ENCODE measurements around the gene CYS1.

Gene CYS1

DNA sequence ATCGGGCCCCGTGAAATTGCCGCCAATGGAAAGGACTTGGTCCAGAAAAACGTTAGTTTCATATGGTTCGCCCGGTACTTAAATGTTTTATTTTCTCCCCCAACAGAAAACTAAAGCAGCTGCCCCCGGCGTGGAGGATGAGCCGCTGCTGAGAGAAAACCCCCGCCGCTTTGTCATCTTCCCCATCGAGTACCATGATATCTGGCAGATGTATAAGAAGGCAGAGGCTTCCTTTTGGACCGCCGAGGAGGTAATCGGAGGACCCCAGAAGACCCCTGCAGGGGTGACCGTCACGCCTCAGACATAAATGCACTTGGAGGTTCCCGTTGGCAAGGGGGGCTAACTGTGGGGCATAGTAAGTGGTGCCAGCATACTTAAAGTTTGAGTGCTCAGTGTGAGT, 43.1 kb upstream of the CYS1 start:
- Histone ChIP-seq H3K27me3 (ENCODE audit: insufficient read depth, low read length) (no peaks in the 10 kb centered on the region), H3K36me3 (ENCODE audit: insufficient read depth, low read length) (peaks cover 61% of the 10 kb centered on the region), H3F3A (ENCODE audit: insufficient read depth, low read length) (no peaks in the 10 kb centered on the region), H3K4me2 (ENCODE audit: low read length) (peak overlapping the region; percentile 94), H3K9me2 (ENCODE audit: low read depth, low read length) (no peaks in the 10 kb centered on the region), H3K4me1 (ENCODE audit: insufficient read depth, low read length, severe bottlenecking) (peaks cover 55% of the 10 kb centered on the region), H2AFZ (ENCODE audit: low read length) (no peak overlapping the region), H4K20me1 (ENCODE audit: insufficient read depth, low read length) (no peaks in the 10 kb centered on the region), H3K9me3 (ENCODE audit: low read length) (no peaks in the 10 kb centered on the region), H3K9ac (ENCODE audit: low read length) (peak overlapping the region; percentile 96), H3K4me3 (ENCODE audit: low read depth, low read length, poor library complexity, severe bottlenecking) (peak overlapping the region; percentile 94), H3K27ac (ENCODE audit: low read depth, low read length, poor library complexity, severe bottlenecking) (peak overlapping the region; percentile 89), H3K79me2 (ENCODE audit: insufficient read depth, low read length) (peaks cover 40% of the 10 kb centered on the region)
- TF ChIP-seq EZH2 (IDR thresholded peaks at IDR 0.05; ENCODE audit: borderline replicate concordance, low read length) (no peak), CTCF (IDR thresholded peaks at IDR 0.05; ENCODE audit: low read length) (no peak)

GRCh38 chr2:10122500-10123280, 42.5 kb upstream of the CYS1 start, which contains the start of gene RRM2:
Gene RRM2 (plus strand): TSS chr2:10122739. CDS start chr2:10122799, 60 bp downstream.
- H2AFZ ChIP-seq (ENCODE audit: low read length): no peak within 1 kb of the TSS

DNA sequence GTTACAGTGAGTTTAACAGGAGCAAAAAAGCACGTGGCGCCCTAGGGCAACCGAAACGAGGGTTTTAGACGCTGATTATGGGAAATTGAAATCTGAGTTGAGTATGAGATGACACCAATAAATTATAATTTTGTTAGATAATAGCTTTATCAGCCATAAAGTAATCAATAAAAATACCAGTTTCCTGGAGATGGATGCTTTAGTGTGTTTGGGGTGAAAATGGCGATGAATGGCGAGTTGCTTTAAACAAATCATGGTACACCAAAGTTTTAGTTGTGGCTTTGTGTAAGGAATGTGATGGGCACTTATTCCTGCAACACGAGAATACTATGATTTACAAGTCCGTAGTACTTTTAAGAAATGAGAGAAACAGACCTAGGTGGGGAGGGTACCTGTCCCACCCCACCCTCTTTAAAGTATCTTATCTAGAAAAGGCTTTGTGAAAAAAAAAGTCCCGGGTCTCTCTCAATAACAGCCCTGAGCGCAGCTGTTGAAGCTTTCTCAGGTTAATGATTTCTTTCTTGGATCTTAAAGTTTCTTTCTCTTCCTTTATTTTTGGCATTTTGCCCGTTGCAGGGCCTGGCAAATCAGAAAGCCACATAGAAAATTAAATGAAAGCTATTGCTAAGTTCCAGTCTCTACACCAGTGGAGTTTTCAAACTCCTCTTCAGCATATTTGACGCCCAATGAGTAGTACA, 40.8 kb upstream of the CYS1 start:
- no peaks in the 10 kb centered on the region for H3K27me3 ChIP-seq (ENCODE audit: insufficient read depth, low read length)
- H3K4me2 ChIP-seq (ENCODE audit: low read length): peak overlapping the region; percentile 94
- TF ChIP-seq EZH2 (IDR thresholded peaks at IDR 0.05; ENCODE audit: borderline replicate concordance, low read length) (no peak), CTCF (IDR thresholded peaks at IDR 0.05; ENCODE audit: low read length) (no peak)
- H3K4me1 ChIP-seq (ENCODE audit: insufficient read depth, low read length, severe bottlenecking): peaks cover 38% of the 10 kb centered on the region
- peaks cover 38% of the 10 kb centered on the region for H3K36me3 ChIP-seq (ENCODE audit: insufficient read depth, low read length)
- H3K9me2 ChIP-seq (ENCODE audit: low read depth, low read length): no peaks in the 10 kb centered on the region
- no peak overlapping the region for H2AFZ ChIP-seq (ENCODE audit: low read length)
- H3K9me3 ChIP-seq (ENCODE audit: low read length): no peaks in the 10 kb centered on the region
- no peaks in the 10 kb centered on the region for H4K20me1 ChIP-seq (ENCODE audit: insufficient read depth, low read length)
- H3K27ac ChIP-seq (ENCODE audit: low read depth, low read length, poor library complexity, severe bottlenecking): peak overlapping the region; percentile 89
- peaks cover 35% of the 10 kb centered on the region for H3K79me2 ChIP-seq (ENCODE audit: insufficient read depth, low read length)
- H3K4me3 ChIP-seq (ENCODE audit: low read depth, low read length, poor library complexity, severe bottlenecking): peak overlapping the region; percentile 94
- peak overlapping the region; percentile 96 for H3K9ac ChIP-seq (ENCODE audit: low read length)
- no peaks in the 10 kb centered on the region for H3F3A ChIP-seq (ENCODE audit: insufficient read depth, low read length)

More at GRCh38 chr2:10122500-10123280, 42.5 kb upstream of the CYS1 start, which contains the start of gene RRM2:
- H3K27me3 ChIP-seq (ENCODE audit: insufficient read depth, low read length): no peaks in the 10 kb centered on the region
- H3F3A ChIP-seq (ENCODE audit: insufficient read depth, low read length): no peaks in the 10 kb centered on the region
- TF ChIP-seq CTCF (IDR thresholded peaks at IDR 0.05; ENCODE audit: low read length) (no peak), EZH2 (IDR thresholded peaks at IDR 0.05; ENCODE audit: borderline replicate concordance, low read length) (no peak)
- H3K4me2 ChIP-seq (ENCODE audit: low read length): peak within 1 kb of the TSS; percentile 94
- peaks cover 40% of the 10 kb centered on the region for H3K79me2 ChIP-seq (ENCODE audit: insufficient read depth, low read length)
- H3K4me3 ChIP-seq (ENCODE audit: low read depth, low read length, poor library complexity, severe bottlenecking): peak within 1 kb of the TSS; percentile 94
- H3K27ac ChIP-seq (ENCODE audit: low read depth, low read length, poor library complexity, severe bottlenecking): peak within 1 kb of the TSS; percentile 89
- H3K36me3 ChIP-seq (ENCODE audit: insufficient read depth, low read length): peaks cover 55% of the 10 kb centered on the region
- H3K9me3 ChIP-seq (ENCODE audit: low read length): no peaks in the 10 kb centered on the region
- no peaks in the 10 kb centered on the region for H4K20me1 ChIP-seq (ENCODE audit: insufficient read depth, low read length)
- no peaks in the 10 kb centered on the region for H3K9me2 ChIP-seq (ENCODE audit: low read depth, low read length)
- H3K9ac ChIP-seq (ENCODE audit: low read length): peak within 1 kb of the TSS; percentile 96
- peaks cover 54% of the 10 kb centered on the region for H3K4me1 ChIP-seq (ENCODE audit: insufficient read depth, low read length, severe bottlenecking)

Data from OCI-LY1 (cell line).